UCSD-AML1 (cell line): ENCODE measurements around the gene COL13A1.

Experiments used
- DNase-seq: peaks from one replicate; lab custom pipeline; 2025; ENCODE audit not compliant: unreplicated experiment; lab: John Stamatoyannopoulos, UW

The COL13A1 gene

GRCh38 chr10:69844698-69845097, 43.0 kb downstream of the COL13A1 start:
- no peak for DNase-seq

GRCh38 chr10:69845574-69846292, 44.0 kb downstream of the COL13A1 start:
- DNase-seq: no peak

- DNase-seq: no peak
These were observed 44.7 kb downstream of the COL13A1 start for GRCh38 chr10:69846293-69846921.

GRCh38 chr10:69847458-69847857, 45.8 kb downstream of the COL13A1 start:
- no peak for DNase-seq

- no peak for DNase-seq
These were observed 46.2 kb downstream of the COL13A1 start for GRCh38 chr10:69847883-69848282.

GRCh38 chr10:69848454-69848853, 46.7 kb downstream of the COL13A1 start:
- DNase-seq: no peak

- DNase-seq: no peak
These were observed 48.1 kb downstream of the COL13A1 start for GRCh38 chr10:69849825-69850224.

GRCh38 chr10:69850440-69850839, 48.7 kb downstream of the COL13A1 start:
- no peak for DNase-seq

- no peak for DNase-seq
These were observed 49.6 kb downstream of the COL13A1 start for GRCh38 chr10:69851306-69851705.

- no peak for DNase-seq
These were observed 51.4 kb downstream of the COL13A1 start for GRCh38 chr10:69853064-69853463.

GRCh38 chr10:69854511-69855345, 53.0 kb downstream of the COL13A1 start:
- no peak for DNase-seq

- DNase-seq: no peak
These were observed 53.8 kb downstream of the COL13A1 start for GRCh38 chr10:69855346-69856111.

- no peak for DNase-seq
These were observed 55.0 kb downstream of the COL13A1 start for GRCh38 chr10:69856601-69857166.

- no peak for DNase-seq
These were observed 56.5 kb downstream of the COL13A1 start for GRCh38 chr10:69858201-69858600.

- DNase-seq: no peak
These were observed 58.6 kb downstream of the COL13A1 start for GRCh38 chr10:69860271-69860670.

GRCh38 chr10:69861251-69862240, 59.8 kb downstream of the COL13A1 start:
- DNase-seq: no peak

GRCh38 chr10:69862882-69863530, 61.3 kb downstream of the COL13A1 start:
- DNase-seq: no peak

GRCh38 chr10:69863580-69863979, 61.9 kb downstream of the COL13A1 start:
- no peak for DNase-seq

GRCh38 chr10:69864321-69864720, 62.6 kb downstream of the COL13A1 start:
- DNase-seq: no peak
